Kidney (tissue), 14 donors: ENCODE measurements around the gene STXBP5. TPM values are rescaled to one million over a fixed set of nuclear protein-coding genes. Genes with fewer than 3 reads are reported as not detected.

Experiments used
- DNase-seq, 5 donors: peaks; one replicate each; pipeline ENCODE4 v3.0.0-alpha.2; 2013 to 2020
- FAIRE-seq: peaks from 2 replicates; lab custom pipeline; 2012; peaks lifted over from hg19 to GRCh38; lab: Jason Lieb, UNC
- H3K27ac ChIP-seq, 2 donors: one replicate each; pipeline ENCODE4 v1.7.0; 2013; ENCODE audit warnings: low read depth in 2 of 2, low read length in 2 of 2, inconsistent platforms in 1 of 2
- H3K27me3 ChIP-seq: one replicate; pipeline ENCODE4 v1.7.1; 2013; ENCODE audit warnings: low read length, inconsistent platforms; ENCODE audit not compliant: control insufficient read depth, insufficient read depth
- H3K36me3 ChIP-seq, 3 donors: one replicate each; pipeline versions ENCODE4 v1.7.0 to v1.7.1; 2013; ENCODE audit warnings: low read length in 3 of 3, control low read depth in 1 of 3, inconsistent platforms in 1 of 3; ENCODE audit not compliant: insufficient read depth in 3 of 3, control insufficient read depth in 2 of 3
- H3K4me1 ChIP-seq, 3 donors: one replicate each; pipeline versions ENCODE4 v1.7.0 to v1.7.1; 2013; ENCODE audit warnings: low read length in 3 of 3, inconsistent platforms in 1 of 3, low read depth in 1 of 3; ENCODE audit not compliant: control insufficient read depth in 2 of 3, insufficient read depth in 2 of 3
- H3K4me3 ChIP-seq, 3 donors: one replicate each; pipeline versions ENCODE4 v1.7.0 to v1.8.1; 2013; ENCODE audit warnings: low read length in 3 of 3, control low read depth in 1 of 3, inconsistent platforms in 1 of 3
- H3K9ac ChIP-seq, 3 donors: one replicate each; pipeline versions ENCODE4 v1.7.0 to v1.7.1; 2013; ENCODE audit warnings: low read length in 3 of 3, control low read depth in 1 of 3, inconsistent platforms in 1 of 3
- H3K9me3 ChIP-seq, 3 donors: one replicate each; pipeline versions ENCODE4 v1.7.0 to v1.7.1; 2013; ENCODE audit warnings: low read length in 3 of 3, control low read depth in 1 of 3, inconsistent platforms in 1 of 3; ENCODE audit not compliant: control insufficient read depth in 2 of 3, insufficient read depth in 1 of 3
- intact Hi-C: fragments of 100-400 bp; cut with DNase I; formaldehyde crosslinking; loops from one replicate; pipeline ENCODE4 v1.11.1; 2022
- polyA plus RNA-seq: library from polyadenylated mRNA; stranded (reverse); fragments of 350-450 nt; fragmentation: Illumina TruSeq; extraction: RNeasy Lipid Tissue Mini Kit (QIAGEN cat#74804); gene quantifications from one replicate; pipeline ENCODE4 v1.2.3, GENCODE V29; 2014; ENCODE audit warnings: low read depth, low replicate concordance; ENCODE audit not compliant: insufficient read depth
- total RNA-seq: library from RNA; stranded (reverse); fragmentation: NEBNext Ultra II Directional; extraction: Animal tissue kit (Norgen Biotek cat#: 25700); gene quantifications from one replicate; pipeline ENCODE4 v1.2.1, GENCODE V29; 2021
- TF ChIP-seq, protein P1 (sequence below): IDR thresholded peaks from 3 replicates; pipeline ENCODE4 v1.5.1; 2012; ENCODE audit warnings: mild to moderate bottlenecking, moderate library complexity, borderline replicate concordance; ENCODE audit not compliant: insufficient read depth; ENCODE audit errors: extremely low read depth
- donor health status: control.
- donor health status: control.
- donor health status: control.
- donor health status: control.
- donor health status: control.
- donor health status: DM: yes; HTN: yes; CAD: no.
- donor health status: Normal renal cell carcinoma (clear cell type).

The STXBP5 gene
- total and polyA plus RNA-seq, 2 donors from 2014 or later, result 2.0 to 13.6 TPM

DNA sequence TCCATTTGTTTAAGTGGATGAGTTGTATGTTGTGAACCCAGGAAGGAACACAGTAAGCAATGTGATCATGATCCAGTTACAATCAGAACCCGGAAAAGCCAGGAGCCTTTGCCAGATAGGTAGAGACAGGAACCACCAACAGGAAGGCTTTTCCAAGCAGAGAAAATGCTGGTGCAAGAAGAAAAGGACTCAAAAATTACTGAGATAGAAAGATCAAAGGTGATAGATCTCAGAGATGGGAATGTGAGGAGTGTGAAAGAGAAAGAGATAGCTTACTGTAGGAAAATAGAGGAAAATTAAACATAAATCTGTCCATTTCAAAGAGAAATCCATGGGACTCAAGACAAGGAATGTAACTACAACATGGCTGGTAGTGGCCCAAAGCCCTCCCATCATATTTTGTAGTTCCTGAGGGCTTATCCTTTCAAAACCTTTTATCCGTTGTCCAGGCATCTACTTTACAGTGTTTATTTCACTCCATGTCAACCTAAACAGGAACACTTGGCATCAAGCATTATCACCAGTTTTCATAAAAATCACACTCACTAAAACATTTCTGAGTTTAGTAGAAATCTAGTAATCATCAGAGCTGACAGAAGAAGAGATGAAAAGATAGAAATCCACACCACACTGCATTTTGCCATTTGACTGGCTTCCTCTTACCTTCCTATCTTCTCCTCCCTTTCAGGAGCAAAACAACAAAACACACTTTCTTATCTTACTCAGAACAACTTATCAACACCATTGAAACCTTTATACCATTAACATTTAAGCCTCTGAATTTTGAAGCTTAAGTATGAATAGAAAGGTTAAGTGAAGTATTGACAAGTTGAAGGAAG, 44.5 kb upstream of the STXBP5 start:
- Histone ChIP-seq H3K4me3 (no peak overlapping the region), H3K9ac (no peak overlapping the region), H3K27ac (no peak overlapping the region), H3K27me3 (no peaks in the 10 kb centered on the region), H3K4me1 (no peaks in the 10 kb centered on the region), H3K9me3 (no peaks in the 10 kb centered on the region), H3K36me3 (no peaks in the 10 kb centered on the region)
- TF ChIP-seq, protein P1, sequence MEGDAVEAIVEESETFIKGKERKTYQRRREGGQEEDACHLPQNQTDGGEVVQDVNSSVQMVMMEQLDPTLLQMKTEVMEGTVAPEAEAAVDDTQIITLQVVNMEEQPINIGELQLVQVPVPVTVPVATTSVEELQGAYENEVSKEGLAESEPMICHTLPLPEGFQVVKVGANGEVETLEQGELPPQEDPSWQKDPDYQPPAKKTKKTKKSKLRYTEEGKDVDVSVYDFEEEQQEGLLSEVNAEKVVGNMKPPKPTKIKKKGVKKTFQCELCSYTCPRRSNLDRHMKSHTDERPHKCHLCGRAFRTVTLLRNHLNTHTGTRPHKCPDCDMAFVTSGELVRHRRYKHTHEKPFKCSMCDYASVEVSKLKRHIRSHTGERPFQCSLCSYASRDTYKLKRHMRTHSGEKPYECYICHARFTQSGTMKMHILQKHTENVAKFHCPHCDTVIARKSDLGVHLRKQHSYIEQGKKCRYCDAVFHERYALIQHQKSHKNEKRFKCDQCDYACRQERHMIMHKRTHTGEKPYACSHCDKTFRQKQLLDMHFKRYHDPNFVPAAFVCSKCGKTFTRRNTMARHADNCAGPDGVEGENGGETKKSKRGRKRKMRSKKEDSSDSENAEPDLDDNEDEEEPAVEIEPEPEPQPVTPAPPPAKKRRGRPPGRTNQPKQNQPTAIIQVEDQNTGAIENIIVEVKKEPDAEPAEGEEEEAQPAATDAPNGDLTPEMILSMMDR, result no peak
- no peak for DNase-seq
- intact Hi-C loops, result no loop called here
- FAIRE-seq, result no peak

DNA sequence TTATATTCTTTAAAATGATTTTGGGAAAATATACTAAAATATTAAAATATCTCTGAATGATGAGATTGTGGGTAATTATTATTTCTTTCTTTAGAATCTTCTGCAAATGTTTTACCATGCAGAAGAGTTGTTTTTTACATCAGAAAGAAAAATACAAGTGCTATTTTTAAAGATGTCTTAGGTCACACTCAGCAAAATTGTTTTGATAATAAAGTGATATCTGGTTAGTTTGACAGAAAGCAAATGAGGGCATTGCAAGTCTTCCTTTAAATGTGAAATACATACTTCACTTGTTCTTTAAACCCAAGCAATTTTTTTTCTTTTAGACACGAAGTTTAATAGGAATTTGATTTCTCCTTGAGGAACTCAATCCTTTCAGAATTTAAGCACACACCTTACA, 43.6 kb upstream of the STXBP5 start:
- Histone ChIP-seq H3K27me3 (no peaks in the 10 kb centered on the region), H3K36me3 (no peaks in the 10 kb centered on the region), H3K4me1 (no peaks in the 10 kb centered on the region), H3K9ac (no peak overlapping the region), H3K9me3 (no peaks in the 10 kb centered on the region), H3K27ac (no peak overlapping the region), H3K4me3 (no peak overlapping the region)
- TF ChIP-seq, protein P1, result no peak
- no peak for FAIRE-seq
- intact Hi-C loops, result no loop called here
- no peak for DNase-seq

DNA sequence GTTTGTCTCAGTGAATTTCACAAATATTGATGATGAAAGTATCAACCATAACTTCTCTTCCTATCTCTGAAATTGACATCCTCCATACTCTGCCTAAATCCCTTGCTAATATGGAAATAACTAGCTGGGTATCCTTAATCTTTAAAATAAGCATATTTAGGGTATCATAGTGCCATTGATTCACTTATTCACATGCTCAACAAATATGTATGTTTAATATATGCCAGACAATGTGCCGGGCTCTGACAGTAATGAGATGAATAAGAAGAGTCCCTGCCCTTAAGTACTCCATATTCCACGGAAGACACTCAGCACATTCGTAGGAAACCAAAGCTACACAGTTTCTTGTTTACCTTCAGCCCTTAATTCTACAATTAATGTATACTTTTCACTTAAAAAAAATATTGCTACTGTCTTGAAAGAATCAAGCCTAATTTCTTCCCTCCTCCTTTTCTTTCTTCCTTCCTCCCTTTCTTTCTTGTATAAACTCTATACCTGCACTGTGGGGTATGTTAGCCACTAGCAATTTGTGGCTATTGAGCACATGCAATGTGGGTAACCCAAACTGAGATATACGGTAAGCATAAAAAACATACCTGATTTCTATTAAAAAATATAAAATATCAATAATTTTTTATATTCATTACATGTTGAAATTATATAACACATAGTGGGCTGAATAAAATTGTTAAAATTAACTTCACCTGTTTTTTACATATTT, 42.8 kb upstream of the STXBP5 start:
- TF ChIP-seq, protein P1, result no peak
- no peak overlapping the region for H3K27ac ChIP-seq

More for the DNA sequence above, 42.8 kb upstream of the STXBP5 start:
- intact Hi-C loops, result no loop called here
- no peaks in the 10 kb centered on the region for H3K9me3 ChIP-seq
- no peak overlapping the region for H3K9ac ChIP-seq
- no peaks in the 10 kb centered on the region for H3K36me3 ChIP-seq
- H3K4me3 ChIP-seq, result no peak overlapping the region
- no peaks in the 10 kb centered on the region for H3K27me3 ChIP-seq
- FAIRE-seq, result no peak
- no peak for DNase-seq
- no peaks in the 10 kb centered on the region for H3K4me1 ChIP-seq
